GM21619 (cell line): ENCODE measurements around the gene CMTR2.

Experiments used
- ATAC-seq: cut with Tn5 transposase; IDR thresholded peaks from one replicate; pipeline ENCODE4 v1.9.1; 2021; ENCODE audit not compliant: unreplicated experiment

CMTR2 gene

GRCh38 chr16:71282943-71283342, 6.3 kb downstream of the CMTR2 start:
- no peak for ATAC-seq

GRCh38 chr16:71276589-71277334, 12.4 kb downstream of the CMTR2 start:
- ATAC-seq, result no peak

- no peak for ATAC-seq
Observed at GRCh38 chr16:71273384-71273783, 15.8 kb downstream of the CMTR2 start.

GRCh38 chr16:71264299-71264698, 24.9 kb downstream of the CMTR2 start:
- no peak for ATAC-seq

GRCh38 chr16:71263582-71263981, 25.6 kb downstream of the CMTR2 start:
- ATAC-seq, result no peak

- no peak for ATAC-seq
Observed at GRCh38 chr16:71262391-71262790, 26.8 kb downstream of the CMTR2 start.

- ATAC-seq, result no peak
Observed at GRCh38 chr16:71260995-71261394, 28.2 kb downstream of the CMTR2 start.

- ATAC-seq, result no peak
Observed at GRCh38 chr16:71259086-71259485, 30.1 kb downstream of the CMTR2 start.

- no peak for ATAC-seq
Observed at GRCh38 chr16:71258372-71258771, 30.8 kb downstream of the CMTR2 start.

- ATAC-seq, result no peak
Observed at GRCh38 chr16:71257768-71258167, 31.4 kb downstream of the CMTR2 start.

GRCh38 chr16:71255721-71256120, 33.5 kb downstream of the CMTR2 start:
- ATAC-seq, result no peak

GRCh38 chr16:71254832-71255525, 34.2 kb downstream of the CMTR2 start:
- ATAC-seq, result no peak

GRCh38 chr16:71250461-71251235, 38.6 kb downstream of the CMTR2 start:
- ATAC-seq, result no peak

- no peak for ATAC-seq
Observed at GRCh38 chr16:71249399-71249798, 39.8 kb downstream of the CMTR2 start.

- ATAC-seq, result no peak
Observed at GRCh38 chr16:71247478-71247877, 41.7 kb downstream of the CMTR2 start.

GRCh38 chr16:71246309-71246708, 42.9 kb downstream of the CMTR2 start:
- ATAC-seq, result no peak

GRCh38 chr16:71244521-71244920, 44.7 kb downstream of the CMTR2 start:
- ATAC-seq, result no peak

- no peak for ATAC-seq
Observed at GRCh38 chr16:71242601-71243000, 46.6 kb downstream of the CMTR2 start.

GRCh38 chr16:71242036-71242435, 47.2 kb downstream of the CMTR2 start:
- no peak for ATAC-seq
